Activated gamma-delta T cell (primary cell): ENCODE measurements around the gene MAPK11.

Experiments
- DNase-seq: peaks from one replicate; lab custom pipeline; 2025; lab: John Stamatoyannopoulos, UW

The MAPK11 gene

DNA sequence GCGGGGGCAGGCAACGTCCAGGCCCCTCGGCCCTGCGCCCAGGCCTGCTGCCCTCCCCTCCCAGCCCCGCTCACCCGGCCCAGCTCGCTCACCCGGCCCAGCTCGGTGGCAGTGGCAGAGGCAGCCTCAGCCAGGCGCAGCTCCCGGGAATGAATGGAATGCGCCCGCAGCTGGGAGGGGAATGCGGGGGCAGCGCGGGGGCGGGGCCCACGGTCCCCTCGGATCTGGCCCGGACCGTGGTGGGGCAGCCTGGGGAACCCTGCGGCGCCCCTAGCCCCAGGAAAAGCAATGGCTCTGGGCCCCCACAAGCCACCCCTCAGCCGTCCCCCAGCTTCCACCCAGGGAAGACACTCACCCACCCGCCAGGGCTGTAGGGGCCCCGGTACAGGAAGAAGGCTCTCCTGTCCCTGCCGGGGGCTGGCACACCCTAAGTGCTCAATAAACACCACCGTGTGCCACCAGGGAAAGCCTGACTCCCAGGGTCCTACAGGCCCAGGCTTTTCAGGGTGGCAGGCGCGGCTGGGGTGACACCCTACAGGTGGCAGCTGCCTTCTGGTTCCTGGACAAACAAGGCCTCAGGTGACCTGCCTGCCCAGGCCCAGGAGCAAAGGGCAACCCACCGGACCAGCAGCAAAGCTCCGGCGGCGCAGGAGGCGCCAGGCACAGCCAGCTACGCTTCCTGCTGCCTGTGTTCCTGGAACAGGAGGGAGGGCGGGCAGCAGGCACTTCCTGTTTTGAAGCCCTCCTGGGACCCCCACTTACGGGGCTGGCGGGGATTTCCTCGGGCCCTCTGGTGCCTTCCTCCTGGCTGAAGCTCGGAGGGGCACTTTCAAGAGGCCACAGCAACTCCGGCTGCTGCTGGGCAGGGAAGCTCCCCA is 23.5 kb upstream of the MAPK11 start:
- no peak for DNase-seq

DNA sequence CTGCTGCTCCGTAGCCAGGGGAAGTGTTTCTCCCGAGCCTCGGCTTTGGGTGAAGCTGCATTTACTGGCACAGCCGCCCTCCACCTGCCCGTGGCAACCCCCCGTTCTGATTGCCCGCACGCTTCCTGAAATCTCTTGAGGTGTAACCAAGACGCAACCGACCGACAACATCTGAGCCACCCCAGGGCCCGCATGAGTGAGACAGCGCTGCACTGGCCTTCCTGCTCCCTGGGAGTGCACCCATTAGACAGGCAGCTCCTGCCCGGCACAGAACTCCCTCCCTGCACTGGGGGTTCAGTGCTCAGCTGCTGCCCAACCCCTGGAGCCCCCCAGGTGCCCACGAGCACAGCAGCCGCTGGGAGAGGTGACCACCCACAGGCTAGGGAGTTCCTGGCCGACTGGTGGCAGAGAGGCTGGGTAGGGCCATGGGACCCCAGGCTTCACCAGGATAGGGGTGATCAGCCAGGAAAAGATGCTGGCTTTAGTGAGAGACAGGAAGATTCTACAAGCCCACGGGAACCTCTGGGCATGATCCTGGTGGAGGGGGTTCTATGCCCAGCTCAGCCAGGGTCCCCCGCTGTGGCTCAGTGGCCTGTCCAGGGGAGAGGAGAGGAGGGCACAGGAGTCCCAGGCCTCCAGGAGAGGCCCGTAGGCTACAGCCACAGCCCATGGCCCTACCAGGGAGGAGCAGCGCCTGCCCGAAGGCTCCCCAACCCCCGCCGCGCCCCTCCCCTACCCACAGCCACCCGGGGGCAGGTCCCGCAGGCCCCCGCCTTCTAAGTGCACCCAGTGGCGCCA is 22.7 kb upstream of the MAPK11 start:
- no peak for DNase-seq

DNA sequence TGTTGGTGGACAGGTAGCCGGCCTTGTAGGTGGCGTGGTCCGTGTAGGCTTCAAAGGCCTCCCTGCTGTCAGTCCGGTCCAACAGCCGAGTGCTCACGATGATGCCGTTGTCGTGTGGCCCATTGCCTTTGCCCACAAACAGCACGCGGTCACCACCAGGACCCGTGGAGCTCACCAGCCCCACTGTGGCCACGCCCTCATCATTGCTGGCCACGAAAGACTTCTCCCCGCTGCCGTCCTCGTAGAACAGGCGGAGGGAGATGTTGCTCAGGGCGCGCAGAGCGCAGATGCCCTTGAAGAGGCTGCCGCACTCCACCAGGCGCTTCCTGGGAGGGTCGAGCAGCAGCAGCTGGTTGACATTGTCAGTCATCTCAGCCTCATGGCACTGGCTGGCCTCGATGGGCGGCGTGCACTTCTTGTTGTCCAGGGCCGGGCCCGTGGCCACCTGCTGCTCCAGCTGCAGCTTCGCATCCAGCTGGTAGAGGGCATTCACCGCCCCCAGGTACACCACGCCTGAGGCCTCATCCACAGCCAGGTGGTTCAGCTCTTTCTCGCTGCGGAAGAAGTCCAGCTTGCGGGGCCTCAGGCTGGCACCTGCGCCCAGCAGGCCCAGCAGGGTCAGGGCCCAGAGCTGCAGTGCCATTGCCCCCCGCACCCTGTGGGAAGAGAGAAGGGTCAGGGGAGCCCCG is 19.9 kb upstream of the MAPK11 start:
- no peak for DNase-seq

DNA sequence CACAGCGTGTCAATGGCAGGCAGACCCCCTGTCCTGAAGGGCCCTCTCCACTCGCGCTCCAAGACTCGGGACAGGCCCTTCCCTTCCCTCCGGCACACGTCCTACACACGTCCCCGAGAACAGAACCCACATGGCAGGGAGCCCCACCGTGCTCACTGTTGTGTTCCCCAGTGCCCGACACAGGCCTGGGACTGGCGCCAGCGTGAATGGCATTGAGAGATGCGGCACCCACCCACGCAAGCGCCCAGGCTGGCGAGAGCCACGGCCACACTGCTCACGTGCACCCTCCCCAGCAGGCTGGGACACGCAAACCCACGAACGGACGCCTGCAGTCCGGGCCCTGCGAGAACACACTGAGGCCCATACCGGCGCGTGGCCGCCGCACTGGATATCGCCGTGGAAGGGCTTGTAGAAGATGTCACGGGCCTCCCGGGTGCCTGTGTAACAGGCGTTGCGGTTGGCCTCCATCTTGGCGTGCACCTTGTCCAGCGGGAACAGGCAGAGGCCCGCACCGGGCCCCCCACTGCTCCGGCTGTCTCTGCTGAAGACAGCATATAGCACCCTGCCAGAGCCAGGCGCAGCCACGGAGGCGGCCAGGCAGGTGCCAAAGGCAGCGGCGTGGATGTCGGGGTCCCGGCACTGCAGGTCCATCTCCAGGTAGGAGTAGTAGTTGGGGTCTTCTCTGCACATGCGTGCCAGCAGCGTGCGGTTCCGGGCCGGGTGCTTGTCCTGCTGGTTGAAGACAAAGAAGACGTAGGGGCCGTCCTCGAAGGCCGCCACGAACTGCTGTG is 19.2 kb upstream of the MAPK11 start:
- DNase-seq, result no peak

DNA sequence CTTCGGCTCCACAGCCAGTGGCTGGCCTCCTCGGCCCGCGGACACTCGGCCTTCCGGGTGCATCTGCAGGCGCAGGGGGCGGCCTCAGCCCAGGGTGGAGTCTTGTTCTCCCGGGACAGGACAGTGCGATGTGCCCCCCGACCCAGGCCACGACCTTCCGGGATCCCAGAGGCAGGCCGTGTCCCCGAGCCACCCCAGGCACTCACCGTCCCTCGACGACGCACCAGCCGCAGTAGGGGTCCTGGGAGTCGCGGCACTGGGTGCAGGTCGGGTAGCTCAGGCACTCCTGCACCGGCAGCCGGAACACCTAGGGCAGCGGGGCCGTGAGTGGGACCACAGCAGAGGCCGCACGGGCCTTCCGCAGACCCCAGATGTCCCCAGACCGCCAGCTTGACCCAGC is 17.6 kb upstream of the MAPK11 start:
- DNase-seq, result no peak

DNA sequence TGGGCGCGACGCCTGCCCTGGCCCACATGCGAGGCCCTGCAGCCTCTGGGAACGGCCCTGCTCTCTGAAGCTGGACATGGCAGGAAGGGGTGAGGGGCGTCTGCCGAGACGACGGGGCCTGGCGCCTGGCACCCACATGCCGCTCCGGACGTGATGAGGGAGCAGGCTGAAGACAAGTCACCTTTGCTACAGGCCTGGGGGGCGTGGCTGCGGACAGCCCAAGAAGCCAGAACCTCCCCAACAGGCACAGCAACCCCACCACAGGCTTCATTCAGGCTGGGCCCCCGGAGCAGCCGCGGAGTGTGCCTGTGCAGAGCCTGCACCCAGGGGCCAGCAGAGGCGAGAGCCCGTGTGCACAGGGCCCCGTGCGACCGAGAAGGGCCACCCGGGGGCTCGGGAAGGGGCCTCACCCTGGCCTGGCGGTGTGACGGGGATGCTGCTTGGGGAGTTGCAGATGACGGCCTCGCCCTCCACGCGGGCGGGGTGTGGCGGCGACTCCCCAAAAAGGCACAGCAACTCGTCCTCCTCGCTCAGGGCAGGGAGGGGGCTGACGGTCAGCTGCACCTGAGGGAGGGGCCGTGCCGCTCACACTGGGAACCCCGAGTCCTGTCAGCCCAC is 16.6 kb upstream of the MAPK11 start:
- no peak for DNase-seq

DNA sequence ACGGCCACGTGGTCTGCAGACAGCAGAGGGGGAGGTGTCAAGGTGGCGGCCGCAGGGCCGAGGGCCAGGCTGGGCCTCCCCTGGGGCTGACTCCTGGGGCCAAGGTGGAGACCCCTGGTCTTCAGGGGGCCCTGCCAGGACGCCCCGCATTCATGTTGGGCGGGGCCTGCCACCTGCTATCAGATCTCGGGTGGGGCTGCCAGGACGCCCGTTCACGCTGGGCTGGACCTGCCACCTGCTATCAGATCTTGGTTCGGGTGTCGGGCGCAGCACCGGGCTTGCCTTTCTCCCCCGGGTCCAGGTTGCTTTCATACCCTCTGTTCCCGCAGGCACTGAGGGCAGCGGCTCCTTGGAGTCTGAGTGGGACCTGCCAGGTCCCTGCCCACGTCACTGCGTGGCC is 16.1 kb upstream of the MAPK11 start:
- DNase-seq, result no peak

DNA sequence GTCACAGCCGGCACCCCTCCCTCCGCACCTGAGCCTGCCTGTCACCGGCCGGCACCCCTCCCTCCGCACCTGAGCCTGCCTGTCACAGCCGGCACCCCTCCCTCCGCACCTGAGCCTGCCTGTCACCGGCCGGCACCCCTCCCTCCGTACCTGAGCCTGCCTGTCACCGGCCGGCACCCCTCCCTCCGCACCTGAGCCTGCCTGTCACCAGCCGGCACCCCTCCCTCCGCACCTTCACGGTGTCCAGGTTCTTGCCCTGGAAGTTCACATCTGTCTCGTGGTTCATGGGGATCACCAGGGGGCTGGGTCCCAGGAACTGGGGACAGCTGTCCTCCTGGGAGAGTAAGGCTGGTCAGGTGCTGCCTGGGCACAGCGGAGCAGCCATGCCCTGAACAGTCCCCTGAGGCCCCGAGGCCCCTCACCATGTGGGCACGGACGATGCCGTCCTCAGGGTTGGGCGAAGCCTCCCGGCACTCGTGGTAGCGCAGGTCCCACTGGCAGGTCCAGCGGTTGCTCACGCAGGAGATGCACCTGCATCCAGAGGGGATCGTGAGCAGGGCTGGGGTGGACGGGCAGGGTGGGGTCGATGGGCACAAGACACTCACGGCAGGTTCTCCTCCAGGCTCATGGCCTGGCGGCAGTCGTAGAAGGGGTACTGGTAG is 15.5 kb upstream of the MAPK11 start:
- no peak for DNase-seq

DNA sequence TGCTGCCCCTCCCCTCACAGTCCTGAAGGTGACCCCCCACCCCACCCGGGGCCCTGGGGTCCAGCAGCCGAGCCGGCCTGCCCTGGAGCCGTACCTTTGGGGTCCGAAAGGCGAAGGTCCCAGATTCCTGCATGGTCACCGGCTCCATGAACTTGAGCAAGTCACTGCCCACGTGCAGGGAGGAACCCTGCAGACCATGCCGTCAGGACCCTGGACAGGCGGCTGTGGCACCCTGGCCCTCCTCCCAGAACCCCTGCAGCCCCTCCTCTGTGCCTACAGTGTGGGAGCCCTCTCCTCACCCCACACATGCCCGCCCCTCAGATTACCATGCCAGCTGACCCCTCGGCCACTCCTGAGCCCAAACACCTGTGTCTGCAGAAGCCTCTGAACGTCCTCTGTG is 14.3 kb upstream of the MAPK11 start:
- no peak for DNase-seq

DNA sequence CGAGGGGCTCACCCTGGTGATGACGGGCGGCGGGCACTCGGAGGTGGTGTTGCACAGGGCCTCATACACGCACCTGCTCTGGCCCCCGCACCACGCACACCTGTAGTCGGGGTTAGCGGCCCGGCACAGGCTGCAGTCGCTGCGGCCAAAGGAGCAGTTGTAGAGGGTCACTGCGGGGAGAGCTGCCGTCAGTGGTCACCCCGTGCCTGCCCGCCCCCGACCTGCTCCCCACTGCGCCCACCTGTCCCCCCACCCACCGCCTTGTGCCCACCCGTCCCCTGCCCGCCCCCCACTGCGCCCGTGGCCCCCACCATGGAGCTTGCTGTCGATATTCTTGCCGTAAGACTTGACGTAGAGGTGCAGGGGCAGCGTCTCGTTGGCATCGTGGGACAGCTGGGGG is 13.6 kb upstream of the MAPK11 start:
- no peak for DNase-seq

DNA sequence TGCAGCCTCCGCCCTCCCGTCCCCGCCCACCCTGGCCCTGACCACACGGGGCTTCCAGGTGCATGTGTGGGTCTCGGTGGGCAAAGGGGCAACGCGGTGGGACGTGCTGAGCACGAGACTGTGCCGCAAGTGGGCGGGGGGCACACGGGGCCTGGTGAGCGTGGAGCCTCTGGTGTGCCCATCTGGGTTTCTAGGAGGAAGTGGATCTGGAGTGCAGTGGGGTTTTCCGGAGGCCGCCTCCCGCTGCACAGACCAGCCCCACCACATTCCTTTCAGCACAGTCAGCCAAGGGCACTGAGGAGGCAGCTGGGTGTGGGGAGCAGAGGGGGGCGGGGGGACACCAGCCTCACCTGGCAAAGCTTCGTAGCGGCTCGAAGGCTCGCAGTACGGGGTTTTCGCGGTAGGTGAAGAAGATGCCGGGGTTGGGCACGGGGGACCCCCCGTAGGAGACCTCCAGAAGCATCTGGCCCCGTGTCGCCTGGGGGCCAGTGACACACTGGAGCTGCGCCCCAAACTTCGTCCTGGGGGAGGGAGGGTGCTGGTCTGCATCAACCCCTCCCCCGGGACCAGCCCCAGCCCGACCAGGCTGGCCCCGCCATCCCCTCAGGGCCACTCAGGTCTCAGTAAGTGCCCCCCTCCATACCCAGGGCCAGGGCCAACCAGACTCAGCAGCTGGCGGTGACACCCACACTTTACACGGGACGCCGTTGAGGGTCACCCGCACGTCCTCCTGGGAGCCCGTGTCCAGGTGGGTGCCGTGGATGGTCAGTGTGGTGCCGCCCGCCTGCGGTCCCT is 12.4 kb upstream of the MAPK11 start:
- no peak for DNase-seq

DNA sequence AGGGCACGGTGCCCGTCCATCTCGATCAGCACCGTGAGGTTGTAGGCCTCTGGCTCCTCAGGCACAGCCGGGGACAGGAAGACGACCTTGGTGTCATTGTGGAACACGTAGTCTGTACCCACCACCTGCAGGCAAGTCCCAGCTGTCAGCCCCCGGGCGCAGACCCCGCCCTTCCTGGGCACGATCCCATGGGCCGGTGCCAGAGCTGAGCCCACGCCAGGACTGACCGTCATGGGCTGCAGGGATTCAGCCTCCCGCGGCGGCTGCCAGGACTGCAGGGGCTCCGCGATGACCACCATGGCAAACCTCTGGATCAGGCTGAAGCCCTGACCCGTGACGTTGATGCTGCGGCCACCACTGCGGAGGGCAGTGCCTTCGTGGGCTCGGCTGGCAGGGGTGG is 11.8 kb upstream of the MAPK11 start:
- no peak for DNase-seq

DNA sequence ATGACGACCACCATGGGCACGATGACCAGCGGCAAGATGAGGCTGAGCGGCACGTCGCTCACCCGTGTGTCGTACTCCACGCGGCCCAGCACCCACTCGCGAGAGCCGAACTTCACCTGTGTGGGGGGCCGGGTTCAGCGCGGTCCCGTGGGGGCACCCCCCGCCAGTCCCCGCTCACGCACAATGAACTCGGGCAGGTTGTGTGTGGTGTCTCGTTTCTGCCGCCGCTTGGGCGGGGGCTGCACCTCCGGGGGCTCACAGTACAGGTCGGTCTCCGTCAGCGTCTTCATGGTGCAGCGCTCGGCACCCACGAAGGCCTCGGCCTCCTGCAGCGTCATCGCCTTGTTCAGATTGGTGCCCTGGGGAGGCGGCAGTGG is 11.2 kb upstream of the MAPK11 start:
- DNase-seq, result no peak

DNA sequence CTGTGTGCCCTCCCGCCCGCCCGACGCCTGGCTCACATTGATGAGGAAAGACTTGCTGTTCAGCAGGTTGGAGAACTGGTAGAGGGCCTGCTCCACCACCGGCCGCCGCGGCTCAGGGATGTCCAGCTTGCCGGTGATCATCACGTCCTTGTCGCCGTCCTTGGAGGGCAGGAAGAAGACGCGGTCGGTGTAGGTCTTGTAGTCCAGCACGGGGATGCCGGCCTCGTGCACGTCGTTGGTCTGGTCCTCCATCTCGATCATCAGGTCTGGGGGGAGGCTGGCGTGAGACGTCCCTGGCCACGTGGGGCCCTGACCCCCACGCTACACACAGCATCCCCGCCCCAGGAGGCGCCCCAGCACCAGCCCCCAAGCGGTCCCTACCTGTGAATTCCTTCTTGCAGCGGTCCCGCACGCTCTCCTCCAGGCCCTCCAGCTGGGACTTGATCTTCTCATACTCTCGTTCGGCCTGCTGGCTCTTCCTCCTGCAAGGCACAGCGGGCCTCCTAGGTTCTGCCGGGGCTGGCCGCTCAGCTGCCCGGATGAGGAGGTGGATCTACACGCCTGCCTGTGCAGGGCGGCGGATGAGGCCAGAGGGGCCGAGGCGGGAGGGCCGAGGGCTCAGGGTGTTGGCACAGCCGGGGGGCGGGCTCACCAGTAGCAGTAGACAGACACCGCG is 10.7 kb upstream of the MAPK11 start:
- DNase-seq, result no peak

DNA sequence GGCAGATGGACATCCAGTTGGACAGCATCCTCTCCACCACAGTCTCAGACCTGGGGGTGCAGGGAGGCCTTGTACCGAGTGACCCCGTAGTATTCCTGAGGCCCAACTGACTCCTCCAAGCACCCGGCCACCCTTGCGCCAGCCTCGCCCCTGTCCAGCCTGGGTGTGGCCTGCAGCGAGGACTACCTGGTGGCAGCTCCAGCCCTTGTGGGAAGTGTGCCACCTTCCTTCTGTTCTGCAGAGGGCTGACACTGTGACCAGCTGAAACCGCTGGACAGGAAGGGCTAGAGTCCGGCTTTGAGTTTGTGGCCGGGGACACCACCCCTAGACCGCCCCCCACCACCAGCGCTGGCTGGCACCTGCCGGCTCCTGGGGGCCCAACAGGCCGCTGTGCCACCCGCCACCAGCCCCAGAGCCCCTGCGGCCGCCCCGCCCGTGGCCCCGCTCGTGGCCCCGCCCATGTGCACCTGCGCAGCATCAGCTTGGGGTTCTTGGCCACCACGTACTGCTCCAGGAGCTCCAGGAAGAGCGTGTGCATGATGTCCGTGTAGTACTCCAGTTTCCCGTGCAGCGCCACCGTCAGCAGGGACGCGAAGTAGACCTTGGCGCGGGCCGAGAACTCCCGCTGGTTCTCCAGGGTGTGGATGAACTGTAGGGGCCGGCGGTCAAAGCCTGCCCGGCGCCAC is 10.0 kb upstream of the MAPK11 start:
- no peak for DNase-seq

DNA sequence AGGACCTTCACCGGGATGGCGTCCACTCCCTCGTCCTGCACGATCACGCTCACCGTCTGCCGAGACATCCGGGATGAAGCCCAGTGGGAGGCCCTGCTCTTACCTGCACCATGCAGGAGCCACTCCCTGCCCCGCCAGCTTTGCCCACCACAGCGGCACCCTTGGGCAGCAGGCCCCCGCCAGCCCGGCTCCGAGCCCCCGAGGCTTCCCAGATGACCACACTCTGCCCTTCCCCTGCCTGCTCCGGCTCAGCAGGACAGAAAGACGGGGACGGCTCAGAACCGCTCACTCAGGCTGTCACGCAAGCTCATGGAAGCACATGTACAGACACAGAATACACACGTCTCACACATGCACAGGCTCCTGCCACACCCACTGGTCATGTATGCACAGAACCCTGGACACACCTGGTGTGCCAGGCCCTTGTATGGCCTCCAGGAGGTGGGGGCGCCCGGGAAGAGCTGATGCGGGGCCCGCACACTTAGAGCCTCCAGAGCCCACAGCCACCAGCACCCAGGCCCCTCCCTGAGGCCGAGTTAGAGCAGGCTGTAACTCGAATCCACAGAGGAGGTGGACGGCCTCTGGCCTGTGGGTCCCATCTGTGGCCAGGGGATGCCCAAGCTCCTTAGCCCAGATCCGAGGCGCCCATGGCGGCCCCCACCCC is 8.9 kb upstream of the MAPK11 start:
- no peak for DNase-seq

DNA sequence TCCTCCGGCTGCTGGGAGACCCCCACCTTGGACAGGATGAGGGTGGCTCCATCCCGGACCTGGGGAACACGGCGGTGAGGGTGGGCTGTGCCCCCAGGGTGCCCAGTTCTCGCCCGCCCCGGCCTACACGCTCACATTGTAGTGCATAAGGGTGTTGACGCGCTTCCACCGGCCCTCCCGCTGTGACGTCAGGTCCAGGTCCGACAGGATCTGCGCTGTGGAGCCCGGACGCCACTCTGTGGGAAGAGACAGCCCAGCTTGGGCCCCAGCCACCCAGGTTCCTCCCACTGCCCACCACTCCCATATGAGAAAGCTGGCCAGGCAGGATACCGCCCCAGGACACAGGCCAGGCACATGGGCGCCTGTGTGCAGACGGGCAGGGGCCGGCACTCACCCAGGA is 8.3 kb upstream of the MAPK11 start:
- no peak for DNase-seq

DNA sequence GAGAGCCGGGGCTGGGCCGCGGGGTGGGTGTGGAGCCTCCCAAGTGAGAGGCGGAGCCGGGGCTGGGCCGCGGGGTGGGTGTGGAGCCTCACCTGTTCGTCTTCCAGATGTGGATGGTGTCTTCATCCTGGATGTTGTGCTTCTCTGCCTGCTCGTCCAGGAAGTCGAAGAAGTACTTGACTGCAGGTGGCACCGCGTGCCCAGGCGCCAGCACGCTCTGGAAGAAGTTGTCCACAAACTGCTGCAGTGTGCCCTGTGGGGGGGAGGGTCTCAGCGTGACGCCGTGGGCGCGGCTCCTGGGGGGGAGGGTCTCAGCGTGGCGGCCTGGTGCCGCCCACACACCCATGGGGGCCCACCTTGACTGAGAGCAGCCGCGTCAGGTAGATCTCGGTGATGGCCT is 7.6 kb upstream of the MAPK11 start:
- DNase-seq, result no peak
